Thymus (tissue), 11 donors: ENCODE results near the gene DTX3. TPM values are rescaled to one million over a fixed set of nuclear protein-coding genes. Genes with fewer than 3 reads are reported as not detected.
"Not testable (repeated sequence)": the region's sequence is repeated elsewhere in the genome, so short reads cannot be mapped to it uniquely, and the experiment has no call there.

Experiments
- DNase-seq, 9 donors: peaks; one replicate each; pipeline ENCODE4 v3.0.0-alpha.2; 2013; ENCODE audit warnings: low spot score in 9 of 9, low read depth in 6 of 9, missing footprints in 1 of 9
- H3K27ac ChIP-seq, 2 donors: one replicate each; pipeline ENCODE4 v1.5.1; 2013; ENCODE audit warnings: control low read depth in 1 of 2, low read depth in 1 of 2, low read length in 1 of 2, mild to moderate bottlenecking in 1 of 2, moderate library complexity in 1 of 2
- H3K27me3 ChIP-seq, 2 donors: one replicate each; pipeline ENCODE4 v1.5.1; 2013; ENCODE audit warnings: low read length in 1 of 2; ENCODE audit not compliant: control insufficient read depth in 2 of 2, insufficient read depth in 1 of 2
- H3K36me3 ChIP-seq, 2 donors: one replicate each; pipeline ENCODE4 v1.5.1; 2013; ENCODE audit warnings: low read length in 1 of 2, mild to moderate bottlenecking in 1 of 2, moderate library complexity in 1 of 2; ENCODE audit not compliant: control insufficient read depth in 2 of 2, insufficient read depth in 2 of 2
- H3K4me1 ChIP-seq, 2 donors: one replicate each; pipeline ENCODE4 v1.5.1; 2013; ENCODE audit warnings: low read length in 2 of 2; ENCODE audit not compliant: control insufficient read depth in 2 of 2, insufficient read depth in 2 of 2
- H3K4me3 ChIP-seq, 2 donors: one replicate each; pipeline ENCODE4 v1.5.1; 2013; ENCODE audit warnings: low read length in 2 of 2, control low read depth in 1 of 2, mild to moderate bottlenecking in 1 of 2
- H3K9me3 ChIP-seq, 2 donors: one replicate each; pipeline ENCODE4 v1.5.1; 2013; ENCODE audit warnings: low read length in 1 of 2, mild to moderate bottlenecking in 1 of 2; ENCODE audit not compliant: control insufficient read depth in 2 of 2, insufficient read depth in 1 of 2
- WGBS: extraction: QIAGEN DNeasy Blood & Tissue Kit; methylation state at CpG from one replicate; pipeline ENCODE4 v1.1.7; 2013; 5-methylcytosine and 5-hydroxymethylcytosine counted together
- polyA plus RNA-seq: library from polyadenylated mRNA; stranded (reverse); fragments of 200-250 nt; gene quantifications from one replicate; pipeline ENCODE4 v1.2.3, GENCODE V29; 2013
- total RNA-seq: library from RNA; stranded (reverse); fragments of 120-200 nt; gene quantifications from one replicate; pipeline ENCODE4 v1.2.4, GENCODE V29; 2013
- donor health status: healthy.

The DTX3 gene
- total and polyA plus RNA-seq, 2 donors: 16.6 to 36.8 TPM

DNA sequence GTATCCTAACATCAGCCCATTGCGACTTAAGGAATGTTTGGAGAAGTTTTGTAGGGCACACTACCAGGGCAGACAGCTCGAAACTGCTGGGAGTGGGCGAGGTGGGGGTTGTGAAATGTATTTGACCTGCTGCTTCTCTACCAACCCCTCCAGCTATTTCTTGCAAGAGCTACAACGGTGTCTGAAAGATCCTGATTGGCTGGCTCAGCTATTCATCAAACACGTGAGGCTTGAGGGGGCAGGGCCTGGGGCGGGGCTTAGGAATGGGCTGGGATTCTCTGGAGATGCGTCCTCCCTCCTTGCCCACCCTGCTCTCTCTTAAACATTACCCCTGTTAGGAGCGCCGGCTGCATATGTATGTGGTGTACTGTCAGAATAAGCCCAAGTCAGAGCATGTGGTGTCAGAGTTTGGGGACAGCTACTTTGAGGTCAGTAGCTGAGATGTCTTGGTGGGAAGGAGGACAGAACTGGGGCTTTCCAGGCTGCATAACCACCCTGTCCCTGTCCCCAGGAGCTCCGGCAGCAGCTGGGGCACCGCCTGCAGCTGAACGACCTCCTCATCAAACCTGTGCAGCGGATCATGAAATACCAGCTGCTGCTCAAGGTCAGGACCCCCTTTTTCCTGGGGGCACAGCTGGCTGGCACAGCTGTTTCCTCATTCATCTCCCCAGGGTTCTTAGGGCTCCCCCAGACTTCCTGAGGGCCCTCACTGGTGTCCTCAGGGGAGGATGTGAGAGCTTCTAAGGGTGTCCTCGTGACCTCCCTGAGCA is 9.7 kb downstream of the DTX3 start:
- Histone ChIP-seq H3K4me3 (no peak overlapping the region), H3K36me3 (no peaks in the 10 kb centered on the region), H3K4me1 (peaks cover 8 to 27% of the 10 kb centered on the region in 2 donors), H3K27me3 (peaks cover 42 to 99% of the 10 kb centered on the region in 2 donors), H3K27ac (no peak overlapping the region), H3K9me3 (peaks cover 0 to 3% of the 10 kb centered on the region in 2 donors)
- 42% methylated on average over 14 of the region's 14 CpGs for WGBS
- DNase-seq: no peak

GRCh38 chr12:57614948-57615500 is 10.4 kb downstream of the DTX3 start:
- no peak overlapping the region for H3K27ac ChIP-seq
- H3K4me1 ChIP-seq: peaks cover 8 to 32% of the 10 kb centered on the region in 2 donors
- WGBS: 87% methylated on average over 11 of the region's 11 CpGs
- H3K27me3 ChIP-seq: peaks cover 48 to 99% of the 10 kb centered on the region in 2 donors
- no peak overlapping the region for H3K4me3 ChIP-seq
- H3K36me3 ChIP-seq: no peaks in the 10 kb centered on the region
- no peak for DNase-seq
- peaks cover 0 to 3% of the 10 kb centered on the region in 2 donors for H3K9me3 ChIP-seq

- Histone ChIP-seq H3K4me1 (peaks cover 8 to 27% of the 10 kb centered on the region in 2 donors), H3K4me3 (no peak overlapping the region), H3K27me3 (peaks cover 52 to 99% of the 10 kb centered on the region in 2 donors), H3K9me3 (peaks cover 0 to 4% of the 10 kb centered on the region in 2 donors), H3K36me3 (no peaks in the 10 kb centered on the region), H3K27ac (no peak overlapping the region)
- DNase-seq: no peak
- 92% methylated on average over 5 of the region's 5 CpGs for WGBS
Observed at GRCh38 chr12:57615637-57616036, 11.0 kb downstream of the DTX3 start.

- DNase-seq: no peak
- Histone ChIP-seq H3K9me3 (peaks cover 0 to 10% of the 10 kb centered on the region in 2 donors), H3K27me3 (peaks cover 53 to 99% of the 10 kb centered on the region in 2 donors), H3K4me1 (peaks cover under 1 to 29% of the 10 kb centered on the region in 2 donors), H3K4me3 (no peak overlapping the region), H3K27ac (no peak overlapping the region), H3K36me3 (no peaks in the 10 kb centered on the region)
- WGBS: 91% methylated on average over 3 of the region's 3 CpGs
Observed at GRCh38 chr12:57616383-57617101, 11.9 kb downstream of the DTX3 start.

GRCh38 chr12:57617942-57618341 is 13.3 kb downstream of the DTX3 start:
- Histone ChIP-seq H3K27me3 (peaks cover 56 to 99% of the 10 kb centered on the region in 2 donors), H3K27ac (no peak overlapping the region), H3K4me1 (peaks cover 0 to 33% of the 10 kb centered on the region in 2 donors), H3K9me3 (peaks cover 0 to 10% of the 10 kb centered on the region in 2 donors), H3K4me3 (no peak overlapping the region), H3K36me3 (no peaks in the 10 kb centered on the region)
- DNase-seq: no peak
- WGBS: 54% methylated on average over 11 of the region's 11 CpGs

DNA sequence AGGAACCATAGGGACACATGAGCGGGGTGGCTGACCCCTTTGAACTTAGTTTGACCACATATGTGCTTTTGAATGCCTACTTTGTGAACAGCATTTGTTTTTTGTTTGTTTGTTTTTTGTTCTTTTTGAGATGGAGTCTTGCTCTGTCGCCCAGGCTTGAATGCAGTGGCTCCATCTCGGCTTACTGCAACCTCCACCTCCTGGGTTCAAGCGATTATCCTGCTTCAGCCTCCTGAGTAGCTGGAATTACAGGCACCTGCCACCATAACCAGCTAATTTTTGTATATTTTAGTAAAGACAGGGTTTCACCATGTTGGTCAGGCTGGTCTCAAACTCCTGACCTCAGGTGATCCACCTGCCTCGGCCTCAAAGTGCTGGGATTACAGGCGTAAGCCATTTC is 13.8 kb downstream of the DTX3 start:
- Histone ChIP-seq H3K27me3 (peaks cover 60 to 99% of the 10 kb centered on the region in 2 donors), H3K4me1 (peaks cover 0 to 33% of the 10 kb centered on the region in 2 donors)
- WGBS: 97% methylated on average over 6 of the region's 6 CpGs

DNA sequence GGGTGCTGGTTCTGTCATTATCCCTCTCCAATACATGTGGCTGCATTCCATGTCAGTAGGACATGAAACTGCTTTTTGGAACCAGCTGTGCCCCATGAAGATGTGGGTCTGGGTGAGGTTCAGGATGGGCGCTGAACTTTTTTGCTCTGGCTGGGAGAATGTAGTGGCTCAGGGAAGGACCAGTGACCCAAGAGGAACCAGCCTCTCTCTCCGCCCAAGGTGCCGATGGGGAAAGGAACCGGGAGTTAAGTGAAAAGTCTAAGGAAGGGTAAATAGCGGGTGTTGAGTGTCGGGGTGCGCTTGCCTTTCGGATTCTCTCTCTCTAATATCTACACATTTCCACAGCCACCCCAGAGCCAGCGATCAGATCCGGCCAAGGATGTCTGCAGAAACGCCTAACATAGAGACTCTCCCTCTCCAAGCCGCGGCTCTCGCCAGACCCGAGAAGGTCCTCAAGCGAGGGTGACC is 14.4 kb downstream of the DTX3 start:
- H3K27ac ChIP-seq: no peak overlapping the region
- H3K9me3 ChIP-seq: peaks cover 0 to 10% of the 10 kb centered on the region in 2 donors
- H3K4me1 ChIP-seq: peaks cover 0 to 29% of the 10 kb centered on the region in 2 donors
- DNase-seq: no peak
- peaks cover 62 to 99% of the 10 kb centered on the region in 2 donors for H3K27me3 ChIP-seq
- 52% methylated on average over 16 of the region's 16 CpGs for WGBS
- no peaks in the 10 kb centered on the region for H3K36me3 ChIP-seq
- no peak overlapping the region for H3K4me3 ChIP-seq

More for the DNA sequence above, 13.8 kb downstream of the DTX3 start:
- H3K36me3 ChIP-seq, H3K9me3 ChIP-seq, H3K4me3 ChIP-seq, H3K27ac ChIP-seq, DNase-seq: not testable (repeated sequence)

DNA sequence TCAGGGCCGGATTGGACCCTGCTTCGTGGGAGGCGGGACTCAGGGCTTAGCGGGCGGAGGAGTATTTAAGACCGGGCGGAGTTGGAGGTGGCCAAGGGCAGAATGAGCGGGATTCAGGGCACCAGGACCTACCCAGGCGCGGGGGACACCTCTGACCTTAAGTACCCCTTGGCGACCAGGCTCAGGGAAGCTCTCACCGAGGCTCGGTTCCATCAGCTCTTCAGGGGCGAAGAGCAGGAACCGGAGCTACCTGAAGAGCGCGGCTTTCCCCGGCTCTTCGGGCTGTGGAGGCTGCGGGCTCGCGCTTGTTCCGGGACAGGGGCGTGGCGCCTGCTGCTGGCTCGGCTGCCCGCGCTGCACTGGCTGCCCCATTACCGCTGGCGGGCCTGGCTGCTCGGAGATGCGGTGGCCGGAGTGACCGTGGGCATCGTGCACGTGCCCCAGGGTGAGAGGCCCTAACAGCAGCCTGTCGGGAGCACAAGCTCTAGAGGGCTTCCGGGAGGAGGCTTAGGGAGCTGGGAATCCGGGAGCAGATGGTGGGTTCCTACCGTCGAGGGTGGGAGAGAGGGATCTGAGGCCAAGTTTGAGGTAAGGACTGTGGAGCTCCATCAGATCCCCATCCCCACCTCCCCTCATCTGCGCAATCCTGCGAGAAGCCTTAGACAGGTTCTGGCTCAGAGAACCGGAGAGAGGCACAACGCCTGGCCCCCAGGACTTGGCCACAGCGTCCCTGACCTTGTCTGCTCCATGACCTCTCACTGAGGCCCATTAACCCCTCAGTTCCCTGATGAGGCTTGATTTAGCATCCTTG is 15.0 kb downstream of the DTX3 start:
- no peak for DNase-seq
- no peak overlapping the region for H3K4me3 ChIP-seq
- peaks cover 69 to 99% of the 10 kb centered on the region in 2 donors for H3K27me3 ChIP-seq
- H3K27ac ChIP-seq: no peak overlapping the region
- H3K36me3 ChIP-seq: no peaks in the 10 kb centered on the region
- peaks cover 0 to 23% of the 10 kb centered on the region in 2 donors for H3K4me1 ChIP-seq
- H3K9me3 ChIP-seq: peaks cover 0 to 10% of the 10 kb centered on the region in 2 donors
- 9% methylated on average over 46 of the region's 46 CpGs for WGBS
